B cell (primary cell): Measurements from ENCODE around the gene UBL3. TPM values are rescaled to one million over a fixed set of nuclear protein-coding genes. Genes with fewer than 3 reads are reported as not detected.

Source experiments
- ATAC-seq: fragments of 200-7000 bp; cut with Tn5 transposase; one replicate; pipeline ENCODE4 v1.10.0; 2021; ENCODE audit warnings: low read depth, mild to moderate bottlenecking, moderate number of reproducible peaks, moderate library complexity
- CTCF ChIA-PET: fragments of 350-600 bp; sonication (Branson Sonifier 250); formaldehyde crosslinking; loops from one replicate; lab custom pipeline; 2021; ENCODE audit warnings: antibody characterized with exemption, inconsistent platforms; lab: Charles Lee
- POLR2A ChIA-PET: fragments of 350-600 bp; sonication (Branson Sonifier 250); formaldehyde crosslinking; loops from one replicate; lab custom pipeline; 2021; ENCODE audit warnings: antibody characterized with exemption; lab: Charles Lee
- DNase-seq: peaks from one replicate; pipeline ENCODE4 v3.0.0; 2013
- H2AFZ ChIP-seq: 2 replicates; pipeline ENCODE4 v1.6.1; 2012; ENCODE audit warnings: mild to moderate bottlenecking, low read depth, low read length; ENCODE audit not compliant: insufficient read depth, poor library complexity, severe bottlenecking
- H3K27ac ChIP-seq, 2 donors: 1 replicate in 1 of 2; 2 replicates in 1 of 2; pipeline ENCODE4 v1.5.1; 2012 to 2013; ENCODE audit warnings: low read length in 2 of 2, mild to moderate bottlenecking in 2 of 2, moderate library complexity in 1 of 2
- H3K27me3 ChIP-seq, 4 experiments: fragments of 200-600 bp in 1 of 4; sonication (generic) in 1 of 4; replicated peaks in 1 of 4; 1 replicate in 2 of 4; 2 replicates in 2 of 4; pipeline versions ENCODE4 v1.6.1 to v1.7.0; 2013 to 2016; ENCODE audit warnings: low read length in 3 of 4, mild to moderate bottlenecking in 2 of 4, mixed read lengths in 1 of 4, moderate library complexity in 1 of 4; ENCODE audit not compliant: insufficient read depth in 4 of 4, control insufficient read depth in 3 of 4; ENCODE audit errors: control extremely low read depth in 1 of 4
- H3K36me3 ChIP-seq, 2 experiments: replicated peaks in 1 of 2; 1 replicate in 1 of 2; 2 replicates in 1 of 2; pipeline versions ENCODE4 v1.6.1 to v1.7.1; 2013; ENCODE audit warnings: low read length in 1 of 2; ENCODE audit not compliant: insufficient read depth in 2 of 2, control insufficient read depth in 1 of 2; ENCODE audit errors: control extremely low read depth in 1 of 2, extremely low read depth in 1 of 2
- H3K4me1 ChIP-seq, 2 donors: fragments of 200-600 bp in 1 of 2; sonication (generic) in 1 of 2; 1 replicate in 1 of 2; 2 replicates in 1 of 2; pipeline versions ENCODE4 v1.5.1 to v1.6.1; 2013 to 2017; ENCODE audit warnings: low read length in 2 of 2; ENCODE audit not compliant: control insufficient read depth in 2 of 2, insufficient read depth in 2 of 2
- H3K4me2 ChIP-seq: replicated peaks from 2 replicates; pipeline ENCODE3; 2012; ENCODE audit warnings: mild to moderate bottlenecking, low read depth, low read length; ENCODE audit not compliant: poor library complexity, severe bottlenecking
- H3K4me3 ChIP-seq, 5 experiments: fragments of 200-600 bp in 1 of 5; sonication (generic) in 1 of 5; 1 replicate in 3 of 5; 2 replicates in 2 of 5; pipeline versions ENCODE4 v1.5.1 to v1.7.0; 2011 to 2016; ENCODE audit warnings: low read length in 4 of 5, mild to moderate bottlenecking in 4 of 5, low read depth in 2 of 5, control low read depth in 1 of 5, moderate library complexity in 1 of 5; ENCODE audit not compliant: insufficient read depth in 1 of 5; ENCODE audit errors: control extremely low read depth in 1 of 5, extremely low read depth in 1 of 5
- H3K79me2 ChIP-seq: fragments of 200-600 bp; sonication (generic); one replicate; pipeline ENCODE4 v1.6.0; 2016; ENCODE audit warnings: low read length; ENCODE audit not compliant: control insufficient read depth, insufficient read depth
- H3K9ac ChIP-seq: fragments of 200-600 bp; sonication (generic); 2 replicates; pipeline ENCODE4 v1.6.1; 2017; ENCODE audit warnings: mild to moderate bottlenecking, low read length, moderate library complexity
- H3K9me3 ChIP-seq, 3 donors: one replicate each; pipeline versions ENCODE4 v1.6.1 to v1.7.1; 2013; ENCODE audit warnings: low read length in 2 of 3; ENCODE audit not compliant: control insufficient read depth in 2 of 3, insufficient read depth in 1 of 3; ENCODE audit errors: control extremely low read depth in 1 of 3
- H4K20me1 ChIP-seq: 2 replicates; pipeline ENCODE4 v1.6.0; 2012; ENCODE audit warnings: mild to moderate bottlenecking, low read length; ENCODE audit not compliant: insufficient read depth, control insufficient read depth, poor library complexity, severe bottlenecking
- H3K27ac Mint-ChIP-seq: one replicate; pipeline ENCODE4 v1.8.0; 2021; ENCODE audit warnings: mixed read lengths
- H3K27me3 Mint-ChIP-seq: one replicate; pipeline ENCODE4 v1.8.0; 2021; ENCODE audit warnings: mixed read lengths
- H3K4me1 Mint-ChIP-seq: one replicate; pipeline ENCODE4 v1.8.0; 2021; ENCODE audit warnings: mixed read lengths
- H3K4me3 Mint-ChIP-seq: one replicate; pipeline ENCODE4 v1.8.0; 2021; ENCODE audit warnings: mixed read lengths
- H3K9me3 Mint-ChIP-seq: one replicate; pipeline ENCODE4 v1.8.0; 2022; ENCODE audit warnings: mixed read lengths; ENCODE audit not compliant: insufficient read depth
- CTCF ChIP-seq: fragments of 200-600 bp; IDR thresholded peaks from one replicate; pipeline ENCODE4 v1.8.0; 2022; ENCODE audit warnings: antibody characterized with exemption, mild to moderate bottlenecking
- EZH2 ChIP-seq: IDR thresholded peaks from 2 replicates; pipeline ENCODE4 v1.6.1; 2012; ENCODE audit warnings: borderline replicate concordance, low read depth, mild to moderate bottlenecking, moderate library complexity, low read length; ENCODE audit not compliant: insufficient read depth, poor library complexity, severe bottlenecking
- WGBS: methylation state at CpG from one replicate; pipeline ENCODE4 v1.1.5; 2013; ENCODE audit warnings: missing lambda C conversion rate; ENCODE audit not compliant: insufficient coverage; 5-methylcytosine and 5-hydroxymethylcytosine counted together
- intact Hi-C: fragments of 100-400 bp; cut with micrococcal nuclease; formaldehyde crosslinking; loops from one replicate; pipeline ENCODE4 v1.10.0; 2022
- polyA plus RNA-seq: library from polyadenylated mRNA; depleted of rRNA; stranded (reverse); fragments of >200 nt; gene quantifications from 2 replicates; pipeline ENCODE4 v1.2.3, GENCODE V29; 2012
- total RNA-seq, 2 donors: library from RNA; stranded (reverse); fragments of 120-200 nt in 1 of 2; gene quantifications; 1 replicate in 1 of 2; 2 replicates in 1 of 2; pipeline versions ENCODE4 v1.2.3 to v1.2.4, GENCODE V29; 2013 to 2022

The UBL3 gene
- total and polyA plus RNA-seq, 2 donors (not counting 1 experiment from before 2014, with no cell fraction given): 7.3 to 27.9 TPM

GRCh38 chr13:29749401-29750182 is 100.8 kb downstream of the UBL3 start:
- no peak overlapping the region for H3K4me3 Mint-ChIP-seq
- H3K9ac ChIP-seq: no peak overlapping the region
- peaks cover 8% of the 10 kb centered on the region for H3K4me1 Mint-ChIP-seq
- H3K27ac Mint-ChIP-seq: no peak overlapping the region
- 93% methylated on average over 4 of the region's 6 CpGs for WGBS
- no peaks in the 10 kb centered on the region for H3K79me2 ChIP-seq
- no peaks in the 10 kb centered on the region for H3K36me3 ChIP-seq
- DNase-seq (no peak), ATAC-seq (no peak)
- H3K4me3 ChIP-seq: no peak overlapping the region
- ChIA-PET CTCF (no interaction called here), POLR2A (no interaction called here)
- H3K27me3 ChIP-seq: peaks cover 0 to 2% (median 1%) of the 10 kb centered on the region in 4 experiments
- peaks cover 19% of the 10 kb centered on the region for H3K27me3 Mint-ChIP-seq
- TF ChIP-seq CTCF: no peak
- no peak for TF ChIP-seq EZH2
- H3K4me2 ChIP-seq: no peak overlapping the region
- no peak overlapping the region for H3K27ac ChIP-seq
- H4K20me1 ChIP-seq: no peaks in the 10 kb centered on the region
- peaks cover 0 to 4% of the 10 kb centered on the region in 2 donors for H3K4me1 ChIP-seq
- intact Hi-C loops: no loop called here
- no peak overlapping the region for H2AFZ ChIP-seq
- H3K9me3 Mint-ChIP-seq: no peaks in the 10 kb centered on the region
- H3K9me3 ChIP-seq: no peaks in the 10 kb centered on the region

- DNase-seq (no peak), ATAC-seq (no peak)
- Histone ChIP-seq H2AFZ (no peak overlapping the region), H3K4me1 (peaks cover 3 to 4% of the 10 kb centered on the region in 2 donors), H4K20me1 (no peaks in the 10 kb centered on the region), H3K4me3 (no peak overlapping the region), H3K27me3 (peaks cover 0 to 2% (median 1%) of the 10 kb centered on the region in 4 experiments), H3K79me2 (no peaks in the 10 kb centered on the region), H3K4me2 (no peak overlapping the region), H3K9me3 (no peaks in the 10 kb centered on the region), H3K27ac (no peak overlapping the region), H3K36me3 (no peaks in the 10 kb centered on the region), H3K9ac (no peak overlapping the region)
- Mint-ChIP-seq H3K27me3 (peaks cover 16% of the 10 kb centered on the region), H3K4me1 (peaks cover 15% of the 10 kb centered on the region), H3K27ac (no peak overlapping the region), H3K9me3 (no peaks in the 10 kb centered on the region), H3K4me3 (no peak overlapping the region)
- WGBS: 100% methylated on average over 1 of the region's 3 CpGs
- ChIA-PET POLR2A (no interaction called here), CTCF (no interaction called here)
- TF ChIP-seq EZH2 (no peak), CTCF (no peak)
- intact Hi-C loops: no loop called here
These were observed 102.3 kb downstream of the UBL3 start for GRCh38 chr13:29748097-29748496.
